ENCODE data around the gene LMBR1. TPM values are rescaled to one million over a fixed set of nuclear protein-coding genes. Genes with fewer than 3 reads are reported as not detected.
"Not testable (repeated sequence)": the region's sequence is repeated elsewhere in the genome, so short reads cannot be mapped to it uniquely, and the experiment has no call there.

The LMBR1 gene
- total RNA-seq, 4 donors from 2014 or later, result 39.9 to 63.0 (median 59.0) TPM

DNA sequence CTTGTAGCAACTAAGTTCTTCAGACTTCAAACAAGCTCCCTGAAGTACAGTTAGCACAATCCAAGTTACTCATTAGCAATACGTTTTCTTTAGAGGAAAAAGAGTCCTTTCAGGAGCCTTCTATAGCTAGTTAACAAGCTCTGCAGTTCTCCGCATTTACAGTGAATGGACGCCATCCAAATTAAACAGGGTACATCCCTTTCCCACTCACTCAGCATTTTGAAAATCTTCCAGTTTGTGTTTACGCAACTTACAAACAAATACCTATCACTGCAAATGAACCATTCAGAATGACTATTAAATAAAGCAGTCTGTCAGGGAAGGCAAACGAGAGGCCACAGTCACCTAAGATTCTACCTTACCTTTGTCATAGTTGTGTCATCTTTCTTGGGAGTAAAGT lies 167.9 kb downstream of the LMBR1 start:
- Histone ChIP-seq H3K4me1 (no peaks in the 10 kb centered on the region), H3K27ac (no peak overlapping the region), H3K27me3 (no peaks in the 10 kb centered on the region), H3K9me3 (no peaks in the 10 kb centered on the region), H3K4me3 (no peak overlapping the region), H3K36me3 (peaks cover 0 to 30% of the 10 kb centered on the region in 2 donors)
- ATAC-seq, result no peak
- TF ChIP-seq, protein P1, sequence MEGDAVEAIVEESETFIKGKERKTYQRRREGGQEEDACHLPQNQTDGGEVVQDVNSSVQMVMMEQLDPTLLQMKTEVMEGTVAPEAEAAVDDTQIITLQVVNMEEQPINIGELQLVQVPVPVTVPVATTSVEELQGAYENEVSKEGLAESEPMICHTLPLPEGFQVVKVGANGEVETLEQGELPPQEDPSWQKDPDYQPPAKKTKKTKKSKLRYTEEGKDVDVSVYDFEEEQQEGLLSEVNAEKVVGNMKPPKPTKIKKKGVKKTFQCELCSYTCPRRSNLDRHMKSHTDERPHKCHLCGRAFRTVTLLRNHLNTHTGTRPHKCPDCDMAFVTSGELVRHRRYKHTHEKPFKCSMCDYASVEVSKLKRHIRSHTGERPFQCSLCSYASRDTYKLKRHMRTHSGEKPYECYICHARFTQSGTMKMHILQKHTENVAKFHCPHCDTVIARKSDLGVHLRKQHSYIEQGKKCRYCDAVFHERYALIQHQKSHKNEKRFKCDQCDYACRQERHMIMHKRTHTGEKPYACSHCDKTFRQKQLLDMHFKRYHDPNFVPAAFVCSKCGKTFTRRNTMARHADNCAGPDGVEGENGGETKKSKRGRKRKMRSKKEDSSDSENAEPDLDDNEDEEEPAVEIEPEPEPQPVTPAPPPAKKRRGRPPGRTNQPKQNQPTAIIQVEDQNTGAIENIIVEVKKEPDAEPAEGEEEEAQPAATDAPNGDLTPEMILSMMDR (IDR thresholded peaks at IDR 0.05), result no peak
- TF ChIP-seq POLR2A (IDR thresholded peaks at IDR 0.05) (no peak), EP300 (IDR thresholded peaks at IDR 0.05) (no peak), POLR2AphosphoS5 (IDR thresholded peaks at IDR 0.05) (no peak)
- 80 to 85% methylated on average over 5 of the region's 5 CpGs for WGBS, 2 donors (ENCODE audit: low coverage in 1 of 2)

DNA sequence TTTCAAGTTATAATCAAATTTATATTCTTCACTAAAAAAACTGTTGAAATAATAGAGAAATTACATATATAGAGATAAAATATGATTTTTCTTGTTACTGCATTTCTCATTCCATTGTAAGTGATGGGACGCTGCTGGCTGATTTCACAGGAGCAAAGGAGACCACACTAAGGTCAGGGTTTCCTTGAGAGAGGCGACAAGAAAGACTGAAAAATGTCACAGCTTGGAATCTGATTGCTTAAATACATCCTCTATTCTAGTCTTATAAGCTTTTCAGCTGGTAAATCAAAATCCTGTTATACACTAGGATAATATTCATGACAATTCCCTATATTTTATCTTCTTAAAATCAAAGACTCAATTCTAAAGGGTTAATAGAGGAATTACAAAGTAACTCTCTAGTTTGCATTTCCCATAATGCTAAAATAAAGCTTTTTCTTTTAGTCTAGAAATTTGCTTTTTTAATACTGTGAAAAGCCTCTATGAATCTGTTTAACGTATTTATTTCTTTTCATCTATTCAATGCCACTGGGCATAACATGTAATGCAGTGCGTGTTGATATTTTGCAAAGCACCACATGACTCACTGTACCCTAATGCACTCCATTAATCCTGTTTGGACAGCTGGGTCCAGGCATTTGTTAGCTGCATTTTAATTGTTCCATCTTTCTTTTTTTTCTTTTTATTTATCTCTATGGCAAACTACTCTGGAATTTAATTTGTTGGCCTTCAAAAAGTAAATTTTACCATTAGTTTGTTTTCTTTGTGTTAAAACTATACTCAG lies 170.7 kb downstream of the LMBR1 start:
- H3K27ac ChIP-seq, result no peak overlapping the region
- H3K27me3 ChIP-seq, result no peaks in the 10 kb centered on the region
- no peak for ATAC-seq
- peaks cover 0 to 31% of the 10 kb centered on the region in 2 donors for H3K36me3 ChIP-seq
- H3K4me1 ChIP-seq, result no peaks in the 10 kb centered on the region
- H3K9me3 ChIP-seq, result no peaks in the 10 kb centered on the region
- no peak for TF ChIP-seq POLR2A (IDR thresholded peaks at IDR 0.05)
- no peak for TF ChIP-seq EP300 (IDR thresholded peaks at IDR 0.05)
- TF ChIP-seq, protein P1 (IDR thresholded peaks at IDR 0.05), result no peak
- TF ChIP-seq POLR2AphosphoS5 (IDR thresholded peaks at IDR 0.05), result no peak
- H3K4me3 ChIP-seq, result no peak overlapping the region
- WGBS, 2 donors (ENCODE audit: low coverage in 1 of 2), result 82 to 84% methylated on average over 2 to 4 of the region's 4 CpGs

DNA sequence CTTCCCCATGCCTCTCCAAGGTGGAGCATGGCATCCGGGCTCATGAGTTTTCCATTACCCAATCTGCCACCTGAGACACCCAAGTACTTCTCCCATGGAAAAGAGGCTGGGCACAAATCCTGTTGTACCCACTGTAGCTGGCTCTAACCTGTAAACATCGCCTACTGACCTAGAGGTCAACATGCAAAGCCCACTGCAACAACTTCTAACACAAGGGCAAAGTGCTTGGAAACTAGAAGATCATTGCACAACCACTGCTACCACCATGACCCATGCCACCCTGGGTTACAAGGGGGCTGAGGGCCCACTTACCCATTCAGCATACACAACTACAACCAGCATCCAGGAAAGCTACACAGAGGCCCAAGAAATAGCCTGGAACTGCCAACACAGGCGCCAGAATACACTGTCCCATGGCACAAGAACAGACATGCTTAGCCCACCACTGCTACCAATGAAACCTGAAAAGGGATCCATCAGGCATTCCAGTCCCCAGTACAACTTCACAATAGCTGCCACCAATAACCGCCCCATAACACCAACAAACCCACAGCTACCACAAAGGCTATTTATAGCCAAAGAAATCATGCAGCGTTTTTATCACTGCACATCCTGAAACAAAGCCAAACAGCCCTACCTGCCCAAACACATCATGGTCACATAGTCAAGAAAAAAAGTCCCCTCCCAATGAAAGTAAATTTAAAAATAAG lies 189.1 kb downstream of the LMBR1 start:
- WGBS, 2 donors (ENCODE audit: low coverage in 1 of 2), result 83 to 100% methylated on average over 1 to 3 of the region's 5 CpGs
- H3K36me3 ChIP-seq, result peaks cover 0 to 32% of the 10 kb centered on the region in 2 donors
- H3K27me3 ChIP-seq, result no peaks in the 10 kb centered on the region
- H3K27ac ChIP-seq, result no peak overlapping the region
- no peaks in the 10 kb centered on the region for H3K4me1 ChIP-seq
- H3K4me3 ChIP-seq, result no peak overlapping the region
- TF ChIP-seq EP300 (IDR thresholded peaks at IDR 0.05) (no peak), POLR2A (IDR thresholded peaks at IDR 0.05) (no peak), POLR2AphosphoS5 (IDR thresholded peaks at IDR 0.05) (no peak)
- TF ChIP-seq, protein P1 (IDR thresholded peaks at IDR 0.05), result no peak
- no peak for ATAC-seq
- H3K9me3 ChIP-seq, result peaks cover 0 to 19% (median 0%) of the 10 kb centered on the region in 3 donors

DNA sequence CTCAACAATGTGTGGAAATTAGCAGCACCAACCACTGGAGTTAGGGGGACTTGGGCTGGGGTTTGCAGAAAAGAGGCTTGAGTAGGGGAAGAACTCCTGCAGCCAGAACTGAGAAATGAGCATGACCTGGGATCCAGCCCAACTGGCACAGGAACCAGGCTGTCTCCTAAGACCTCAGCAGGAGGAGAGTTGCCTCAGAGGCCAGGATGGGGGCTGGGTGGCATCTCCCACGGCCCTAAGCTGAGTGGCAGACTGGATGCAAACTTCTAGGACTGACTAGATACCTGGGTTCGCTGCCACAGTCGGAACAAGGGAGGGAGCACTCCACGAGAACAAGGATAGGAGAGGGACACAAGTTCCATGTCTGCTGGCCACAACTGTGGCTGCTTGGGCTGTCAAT lies 189.8 kb downstream of the LMBR1 start:
- 77% methylated on average over 4 of the region's 4 CpGs; no CpG with 5 or more reads in 1 of the 2 donors for WGBS, 2 donors (ENCODE audit: low coverage in 1 of 2)
- Histone ChIP-seq H3K36me3 (peaks cover 0 to 30% of the 10 kb centered on the region in 2 donors), H3K9me3 (peaks cover 0 to 12% (median 0%) of the 10 kb centered on the region in 3 donors), H3K4me3 (no peak overlapping the region), H3K4me1 (no peaks in the 10 kb centered on the region), H3K27ac (no peak overlapping the region), H3K27me3 (no peaks in the 10 kb centered on the region)
- no peak for ATAC-seq
- no peak for TF ChIP-seq POLR2A (IDR thresholded peaks at IDR 0.05)

DNA sequence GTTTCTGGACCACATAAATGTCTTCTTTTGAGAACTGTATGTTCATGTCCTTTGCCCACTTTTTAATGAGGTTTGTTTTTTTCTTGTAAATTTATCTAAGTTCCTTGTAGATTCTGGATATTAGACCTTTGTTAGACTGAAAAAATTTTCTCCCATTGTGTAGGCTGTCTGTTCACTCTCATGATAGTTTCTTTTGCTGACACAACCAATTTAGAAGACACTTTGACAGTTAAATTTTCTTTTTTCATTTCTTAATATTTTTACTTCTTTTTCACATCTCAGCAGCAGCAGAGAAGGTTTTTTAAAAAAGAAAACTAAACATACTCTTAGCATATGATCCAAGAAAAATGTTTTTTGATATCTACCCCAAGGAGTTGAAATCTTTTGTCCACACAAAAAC lies 190.6 kb downstream of the LMBR1 start:
- no peak overlapping the region for H3K4me3 ChIP-seq
- peaks cover 0 to 30% of the 10 kb centered on the region in 2 donors for H3K36me3 ChIP-seq
- no peaks in the 10 kb centered on the region for H3K27me3 ChIP-seq
- H3K4me1 ChIP-seq, result no peaks in the 10 kb centered on the region
- no peak overlapping the region for H3K27ac ChIP-seq
- ATAC-seq, result no peak
- peaks cover 0 to 12% (median 0%) of the 10 kb centered on the region in 3 donors for H3K9me3 ChIP-seq
- TF ChIP-seq POLR2A (IDR thresholded peaks at IDR 0.05) (no peak), POLR2AphosphoS5 (IDR thresholded peaks at IDR 0.05) (no peak), EP300 (IDR thresholded peaks at IDR 0.05) (no peak)
- TF ChIP-seq, protein P1 (IDR thresholded peaks at IDR 0.05), result no peak

DNA sequence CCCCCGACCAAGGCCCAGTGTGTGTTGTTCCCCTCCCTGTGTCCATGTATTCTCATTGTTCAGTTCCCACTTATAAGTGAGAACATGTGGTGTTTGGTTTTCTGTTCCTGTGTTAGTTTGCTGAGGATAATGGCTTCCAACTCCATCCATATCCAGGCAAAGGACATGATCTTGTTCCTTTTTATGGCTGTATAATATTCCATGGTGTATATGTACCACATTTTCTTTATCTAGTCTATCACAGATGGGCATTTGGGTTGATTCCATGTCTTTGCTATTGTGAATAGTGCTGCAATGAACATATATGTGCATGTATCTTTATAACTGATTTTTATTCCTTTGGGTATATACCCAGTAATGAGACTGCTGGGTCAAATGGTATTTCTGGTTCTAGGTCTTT lies 191.2 kb downstream of the LMBR1 start:
- not testable (repeated sequence) for H3K27me3 ChIP-seq, H3K4me3 ChIP-seq, H3K27ac ChIP-seq, ATAC-seq, H3K4me1 ChIP-seq
- H3K9me3 ChIP-seq, result peaks cover 0 to 15% (median 0%) of the 10 kb centered on the region in 3 donors
- 86 to 100% methylated on average over 1 of the region's 1 CpG for WGBS, 2 donors (ENCODE audit: low coverage in 1 of 2)
- peaks cover 0 to 36% of the 10 kb centered on the region in 2 donors for H3K36me3 ChIP-seq

DNA sequence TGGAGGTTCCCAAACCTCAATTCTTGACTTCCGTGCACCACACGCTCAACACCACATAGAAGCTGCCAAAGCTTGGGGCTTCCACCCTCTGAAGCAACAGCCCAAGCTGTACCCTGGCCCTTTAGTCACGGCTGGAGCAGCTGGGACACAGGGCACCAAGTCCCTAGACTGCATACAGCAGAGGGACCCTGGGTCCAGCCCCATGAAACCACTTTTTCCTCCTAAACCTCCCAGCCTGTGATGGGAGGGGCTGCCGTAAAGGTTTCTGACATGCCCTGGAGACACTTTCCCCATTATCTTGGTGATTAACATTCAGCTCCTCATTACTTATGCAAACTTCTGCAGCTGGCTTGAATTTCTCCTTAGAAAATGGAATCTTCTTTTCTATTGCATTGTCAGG lies 194.5 kb downstream of the LMBR1 start:
- 100% methylated on average over 1 of the region's 4 CpGs for WGBS, 2 donors (ENCODE audit: low coverage in 1 of 2)
- H3K4me1 ChIP-seq, ATAC-seq, H3K27me3 ChIP-seq, H3K27ac ChIP-seq, H3K4me3 ChIP-seq: not testable (repeated sequence)
- peaks cover 0 to 16% (median 0%) of the 10 kb centered on the region in 3 donors for H3K9me3 ChIP-seq
- peaks cover 0 to 36% of the 10 kb centered on the region in 2 donors for H3K36me3 ChIP-seq

DNA sequence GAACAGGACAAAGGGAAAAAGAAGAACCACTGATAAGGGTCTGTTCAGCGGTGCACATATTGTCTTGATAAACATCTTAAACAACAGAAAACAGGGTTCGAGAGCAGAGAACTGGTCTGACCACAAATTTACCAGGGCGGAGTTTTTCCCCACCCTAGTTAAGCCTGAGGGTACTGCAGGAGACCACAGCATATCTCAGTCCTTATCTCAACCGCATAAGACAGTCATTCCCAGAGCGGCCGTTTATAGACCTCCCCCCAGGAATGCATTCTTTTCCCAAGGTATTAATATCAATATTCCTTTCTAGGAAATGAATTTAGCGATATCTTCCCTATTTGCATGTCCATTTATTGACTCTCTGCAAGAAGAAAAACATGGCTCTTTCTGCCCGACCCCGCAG lies 195.7 kb downstream of the LMBR1 start:
- not testable (repeated sequence) for H3K27me3 ChIP-seq, ATAC-seq, H3K27ac ChIP-seq, H3K4me1 ChIP-seq, H3K4me3 ChIP-seq
- Histone ChIP-seq H3K36me3 (peaks cover 0 to 28% of the 10 kb centered on the region in 2 donors), H3K9me3 (peaks cover 0 to 16% (median 0%) of the 10 kb centered on the region in 3 donors)
- WGBS, 2 donors (ENCODE audit: low coverage in 1 of 2), result 89 to 96% methylated on average over 9 of the region's 9 CpGs

All from gastroesophageal sphincter (tissue), 4 donors.